Right lobe of liver (tissue), 4 donors: ENCODE results near the gene MESP2.

Source experiments
- CTCF ChIP-seq, 4 donors: fragments of 200-600 bp in 3 of 4; fragments of 450-650 bp in 1 of 4; IDR thresholded peaks; one replicate each; pipeline versions ENCODE4 v1.5.1 to v1.8.0; 2016 to 2022; ENCODE audit warnings: antibody characterized with exemption in 4 of 4, mild to moderate bottlenecking in 2 of 4
- POLR2A ChIP-seq: fragments of 450-650 bp; IDR thresholded peaks from one replicate; pipeline ENCODE4 v1.6.1; 2017; ENCODE audit warnings: antibody characterized with exemption, mild to moderate bottlenecking
- donor health status: DM: no; HTN: no; CAD: no.
- donor health status: DM: no; HTN: no; CAD: no.
- donor health status: DM: no; HTN: yes; CAD: no.

- TF ChIP-seq CTCF (IDR thresholded peaks at IDR 0.05) = no peak
- TF ChIP-seq POLR2A = no peak
These were observed 21.6 kb upstream of the MESP2 start for GRCh38 chr15:89754361-89755154.
